ENCODE results near the gene MAGIX. TPM values are rescaled to one million over a fixed set of nuclear protein-coding genes. Genes with fewer than 3 reads are reported as not detected.
"Not testable (repeated sequence)": the region's sequence is repeated elsewhere in the genome, so short reads cannot be mapped to it uniquely, and the experiment has no call there.

Gene MAGIX
- total and polyA plus RNA-seq, 5 donors = 9.0 to 16.6 (median 15.9) TPM

DNA sequence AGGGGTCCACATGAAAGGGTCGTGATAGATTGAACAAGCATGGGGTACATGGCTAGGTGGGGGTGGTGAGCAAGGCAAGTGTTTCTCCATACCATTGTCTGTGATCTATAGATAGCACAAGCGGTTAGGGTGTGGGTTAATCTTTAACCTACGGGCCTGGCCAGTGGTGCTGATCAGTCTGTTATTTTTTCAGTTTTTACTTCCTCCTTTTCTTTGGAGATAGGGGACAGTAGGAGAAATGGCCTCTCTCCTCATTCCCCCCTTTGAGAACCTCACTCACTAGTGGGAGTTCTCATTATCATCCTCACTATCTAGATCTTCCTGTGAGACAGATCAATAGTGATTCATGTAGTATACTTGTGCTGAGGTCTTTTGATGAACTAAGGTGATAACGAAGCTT is 22.8 kb upstream of the MAGIX start:
- intact Hi-C loops (cut with DNase I) = no loop called here
- no peak for ATAC-seq
- 93% methylated on average over 4 of the region's 4 CpGs for WGBS
- Histone ChIP-seq H3K27me3 (ENCODE audit: control insufficient read depth, insufficient read depth) (no peaks in the 10 kb centered on the region), H3K9me3 (ENCODE audit: control insufficient read depth, low read length) (no peaks in the 10 kb centered on the region), H3K4me3 (ENCODE audit: low read length) (no peak overlapping the region), H3K27ac (ENCODE audit: low read length) (no peak overlapping the region), H3K4me1 (ENCODE audit: control insufficient read depth, insufficient read depth, low read length) (no peaks in the 10 kb centered on the region)
- no peak for DNase-seq

DNA sequence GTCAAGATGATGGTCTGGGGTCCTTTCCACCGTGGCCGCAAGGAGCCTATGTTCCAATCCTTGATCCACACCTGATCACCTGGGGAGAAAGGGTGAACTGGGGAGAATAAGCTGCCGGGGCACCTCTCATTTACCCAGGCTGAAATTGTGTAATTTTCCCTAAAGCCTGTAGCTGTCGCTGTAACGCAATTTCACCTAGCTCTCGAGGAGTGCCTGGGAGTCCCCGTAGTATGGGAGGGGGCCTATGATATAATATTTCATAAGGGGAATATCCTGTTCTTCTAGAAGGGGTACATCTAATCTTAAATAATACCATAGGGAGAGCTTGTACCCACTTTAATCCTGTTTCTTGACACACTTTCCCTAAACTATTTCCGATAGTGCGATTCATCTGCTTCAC is 20.3 kb upstream of the MAGIX start:
- intact Hi-C loops (cut with DNase I); H3K4me3 ChIP-seq (ENCODE audit: low read length); H3K27ac ChIP-seq (ENCODE audit: low read length); DNase-seq; ATAC-seq; H3K9me3 ChIP-seq (ENCODE audit: control insufficient read depth, low read length); H3K4me1 ChIP-seq (ENCODE audit: control insufficient read depth, insufficient read depth, low read length); H3K27me3 ChIP-seq (ENCODE audit: control insufficient read depth, insufficient read depth): not testable (repeated sequence)
- WGBS = 32% methylated on average over 9 of the region's 9 CpGs

DNA sequence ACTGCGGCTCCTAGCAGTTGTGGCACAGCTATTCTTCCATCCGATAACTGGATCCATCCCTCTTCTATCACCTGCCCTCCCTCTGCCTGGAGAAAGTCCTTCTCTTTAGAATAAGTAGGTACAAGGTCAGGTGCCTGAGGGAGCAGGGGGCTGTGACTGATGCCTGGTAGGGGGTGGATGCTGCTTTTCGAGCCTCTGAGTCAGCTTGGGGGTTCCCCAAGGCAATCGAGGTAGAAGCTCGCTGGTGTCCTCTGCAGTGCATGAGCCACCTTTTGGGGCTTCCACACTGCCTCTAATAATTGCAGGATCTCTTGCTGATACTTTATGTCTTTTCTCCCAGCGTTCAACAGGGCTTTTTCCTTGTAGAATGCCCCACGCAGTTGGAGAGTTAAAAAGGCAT is 19.4 kb upstream of the MAGIX start:
- H3K4me3 ChIP-seq (ENCODE audit: low read length); H3K4me1 ChIP-seq (ENCODE audit: control insufficient read depth, insufficient read depth, low read length); ATAC-seq; DNase-seq; H3K27me3 ChIP-seq (ENCODE audit: control insufficient read depth, insufficient read depth); intact Hi-C loops (cut with DNase I); H3K9me3 ChIP-seq (ENCODE audit: control insufficient read depth, low read length); H3K27ac ChIP-seq (ENCODE audit: low read length): not testable (repeated sequence)
- 84% methylated on average over 7 of the region's 7 CpGs for WGBS

DNA sequence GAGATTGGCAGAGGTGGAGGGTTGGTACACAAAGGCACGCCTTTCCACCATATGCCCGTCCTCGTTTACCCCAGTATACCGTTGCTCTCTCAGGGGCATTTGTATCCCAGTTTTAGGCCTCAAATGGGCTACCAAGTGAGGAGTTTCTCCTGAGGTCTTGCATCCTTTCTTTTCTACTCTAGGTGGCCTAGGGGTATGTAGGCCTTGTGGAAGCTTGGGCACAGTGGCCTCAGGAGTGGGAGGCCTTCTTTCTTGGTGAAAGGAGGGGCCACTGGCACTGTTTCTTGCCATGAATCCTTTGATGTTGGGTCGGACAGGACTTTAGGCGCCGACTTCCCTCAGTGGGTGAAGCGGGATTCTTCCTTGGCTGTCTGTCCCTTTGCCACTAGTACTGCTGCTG is 15.3 kb upstream of the MAGIX start:
- ATAC-seq = no peak
- Histone ChIP-seq H3K9me3 (ENCODE audit: control insufficient read depth, low read length) (no peaks in the 10 kb centered on the region), H3K27me3 (ENCODE audit: control insufficient read depth, insufficient read depth) (no peaks in the 10 kb centered on the region), H3K4me3 (ENCODE audit: low read length) (no peak overlapping the region), H3K4me1 (ENCODE audit: control insufficient read depth, insufficient read depth, low read length) (no peaks in the 10 kb centered on the region), H3K27ac (ENCODE audit: low read length) (no peak overlapping the region)
- no peak for DNase-seq
- 94% methylated on average over 8 of the region's 8 CpGs for WGBS
- intact Hi-C loops (cut with DNase I) = no loop called here

DNA sequence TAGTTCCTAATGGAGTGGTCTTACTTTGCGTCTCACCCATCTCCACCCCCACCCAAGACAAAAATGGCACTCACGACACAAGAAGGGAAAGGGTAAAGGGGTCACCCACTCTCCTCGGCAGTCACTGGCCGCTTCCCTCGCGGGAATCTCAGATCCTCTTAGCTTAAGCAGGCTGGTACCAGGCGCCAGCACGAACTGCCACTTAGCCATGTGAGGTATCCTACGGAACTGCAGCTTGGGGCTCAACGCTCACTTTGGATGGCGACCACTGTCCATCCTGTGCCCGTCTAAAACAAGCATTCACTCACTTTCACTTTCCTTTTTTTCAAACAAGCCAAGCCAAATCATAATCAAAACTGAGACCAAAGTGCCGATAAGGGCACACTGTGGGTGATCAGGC is 14.6 kb upstream of the MAGIX start:
- H3K27ac ChIP-seq (ENCODE audit: low read length) = no peak overlapping the region
- 91% methylated on average over 13 of the region's 13 CpGs for WGBS
- intact Hi-C loops (cut with DNase I) = no loop called here
- ATAC-seq = no peak
- H3K9me3 ChIP-seq (ENCODE audit: control insufficient read depth, low read length) = no peaks in the 10 kb centered on the region
- H3K27me3 ChIP-seq (ENCODE audit: control insufficient read depth, insufficient read depth) = no peaks in the 10 kb centered on the region
- no peak overlapping the region for H3K4me3 ChIP-seq (ENCODE audit: low read length)
- H3K4me1 ChIP-seq (ENCODE audit: control insufficient read depth, insufficient read depth, low read length) = no peaks in the 10 kb centered on the region
- DNase-seq = no peak

DNA sequence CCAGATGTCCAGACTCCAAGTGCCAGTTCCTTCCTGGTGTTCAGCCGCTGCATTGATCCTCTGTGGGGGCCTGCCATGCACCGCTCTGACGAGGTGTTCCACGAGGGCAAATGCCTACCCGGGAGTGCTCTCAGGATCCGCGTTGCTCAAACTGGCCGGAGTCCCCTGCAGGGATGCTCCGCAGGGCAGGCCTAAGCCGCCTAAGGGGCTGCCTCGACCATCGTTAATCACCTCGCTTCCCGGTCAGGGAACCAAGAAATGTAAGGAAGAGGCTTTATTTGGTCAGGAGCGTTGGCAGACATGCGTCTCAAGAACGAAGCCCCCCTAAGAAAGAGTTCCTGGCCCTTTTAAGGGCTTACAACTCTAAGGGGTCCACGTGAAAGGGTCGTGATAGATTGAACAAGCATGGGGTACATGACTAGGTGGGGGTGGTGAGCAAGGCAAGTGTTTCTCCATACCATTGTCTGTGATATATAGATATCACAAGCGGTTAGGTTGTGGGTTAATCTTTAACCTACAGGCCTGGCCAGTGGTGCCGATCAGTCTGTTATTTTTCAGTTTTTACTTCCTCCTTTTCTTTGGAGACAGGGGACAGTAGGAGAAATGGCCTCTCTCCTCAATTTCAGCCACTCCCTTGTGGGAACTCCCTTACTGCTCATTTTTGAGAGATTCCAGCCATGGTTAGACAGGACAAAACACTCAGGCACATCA is 14.0 kb upstream of the MAGIX start:
- H3K4me1 ChIP-seq (ENCODE audit: control insufficient read depth, insufficient read depth, low read length); ATAC-seq; H3K4me3 ChIP-seq (ENCODE audit: low read length); DNase-seq; H3K27me3 ChIP-seq (ENCODE audit: control insufficient read depth, insufficient read depth); H3K9me3 ChIP-seq (ENCODE audit: control insufficient read depth, low read length); H3K27ac ChIP-seq (ENCODE audit: low read length); intact Hi-C loops (cut with DNase I): not testable (repeated sequence)
- 85% methylated on average over 21 of the region's 21 CpGs for WGBS

GRCh38 chrX:49149291-49149690 is 13.3 kb upstream of the MAGIX start:
- H3K27ac ChIP-seq (ENCODE audit: low read length); ATAC-seq; H3K9me3 ChIP-seq (ENCODE audit: control insufficient read depth, low read length); H3K4me3 ChIP-seq (ENCODE audit: low read length); intact Hi-C loops (cut with DNase I); H3K4me1 ChIP-seq (ENCODE audit: control insufficient read depth, insufficient read depth, low read length); DNase-seq; H3K27me3 ChIP-seq (ENCODE audit: control insufficient read depth, insufficient read depth): not testable (repeated sequence)
- 96% methylated on average over 14 of the region's 14 CpGs for WGBS

DNA sequence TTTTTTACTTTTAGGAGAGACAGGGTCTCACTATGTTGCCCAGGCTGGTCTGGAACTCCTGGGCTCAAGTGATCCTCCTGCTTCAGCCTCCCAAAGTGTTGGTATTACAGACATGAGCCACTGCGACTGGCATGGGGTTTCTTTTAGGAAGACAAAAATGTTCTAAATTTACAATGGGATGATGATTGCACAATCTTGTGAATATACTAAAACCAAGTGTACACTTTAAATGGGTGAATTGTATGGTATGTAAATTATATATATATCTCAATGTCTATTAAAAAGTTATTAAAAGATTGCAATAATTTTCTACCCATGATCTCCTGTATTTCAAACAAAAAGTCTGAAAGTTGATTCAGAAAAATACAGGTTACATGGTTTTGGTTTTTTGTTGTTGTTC is 9.1 kb upstream of the MAGIX start:
- no peak overlapping the region for H3K27ac ChIP-seq (ENCODE audit: low read length)
- WGBS = 85% methylated on average over 1 of the region's 1 CpG
- ATAC-seq = no peak

GRCh38 chrX:49155243-49155899 is 7.2 kb upstream of the MAGIX start:
- intact Hi-C loops (cut with DNase I) = no loop called here
- peak in 1 of 3 donors; percentile 54 for DNase-seq
- 1% methylated on average over 18 of the region's 18 CpGs for WGBS
- Histone ChIP-seq H3K27me3 (ENCODE audit: control insufficient read depth, insufficient read depth) (no peaks in the 10 kb centered on the region), H3K9me3 (ENCODE audit: control insufficient read depth, low read length) (no peaks in the 10 kb centered on the region), H3K4me1 (ENCODE audit: control insufficient read depth, insufficient read depth, low read length) (no peaks in the 10 kb centered on the region), H3K27ac (ENCODE audit: low read length) (peak overlapping the region; percentile 100), H3K4me3 (ENCODE audit: low read length) (peak overlapping the region; percentile 88)
- peak; percentile 32 to 47 for ATAC-seq

More for the DNA sequence above, 9.1 kb upstream of the MAGIX start:
- Histone ChIP-seq H3K27me3 (ENCODE audit: control insufficient read depth, insufficient read depth) (no peaks in the 10 kb centered on the region), H3K9me3 (ENCODE audit: control insufficient read depth, low read length) (no peaks in the 10 kb centered on the region), H3K4me1 (ENCODE audit: control insufficient read depth, insufficient read depth, low read length) (no peaks in the 10 kb centered on the region), H3K4me3 (ENCODE audit: low read length) (no peak overlapping the region)
- DNase-seq = no peak
- intact Hi-C loops (cut with DNase I) = no loop called here

DNA sequence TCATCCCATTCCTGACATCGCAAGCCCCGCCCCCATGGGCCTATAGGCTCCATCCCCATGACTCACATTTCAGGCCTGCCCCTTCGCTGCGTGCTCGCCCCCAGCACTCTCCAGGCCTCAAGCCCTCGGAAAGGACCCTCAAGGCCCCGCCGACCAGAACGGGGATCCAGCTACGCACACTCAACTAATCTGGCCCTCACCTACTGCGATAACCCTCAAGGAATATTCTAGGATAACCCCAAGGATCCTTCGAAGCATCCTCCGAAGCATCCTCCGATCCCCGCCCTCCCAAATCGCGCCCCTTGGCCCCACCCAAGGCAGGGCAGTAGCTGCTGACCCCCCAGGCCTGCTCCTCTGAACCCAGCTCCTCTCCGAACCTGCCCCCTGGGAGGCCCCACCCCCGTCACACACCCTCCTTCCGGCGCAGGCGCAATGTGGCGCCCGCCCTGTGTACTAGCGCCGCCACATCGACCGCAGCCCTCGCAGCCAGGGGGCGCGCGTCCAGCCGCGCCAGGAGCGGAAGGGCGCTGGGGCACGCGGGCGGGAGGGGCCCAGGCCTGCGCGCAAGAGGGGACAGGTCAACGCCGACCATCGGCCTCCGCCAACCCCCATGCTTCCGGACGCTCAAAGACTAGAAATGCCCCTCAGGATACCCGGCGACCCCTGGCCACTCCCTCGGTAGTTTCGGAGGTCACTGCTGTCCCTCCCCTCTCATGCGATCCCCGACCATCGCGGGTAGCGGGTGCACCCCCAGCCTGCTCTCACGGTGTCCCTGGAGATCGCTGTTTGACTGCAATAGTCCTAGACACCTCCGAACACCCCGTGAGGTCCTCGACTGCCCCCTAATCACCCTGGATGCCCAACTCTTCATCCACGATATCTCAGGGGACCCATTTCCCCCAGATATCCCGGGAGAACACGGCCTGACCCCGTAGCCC is 6.4 kb upstream of the MAGIX start:
- Histone ChIP-seq H3K27me3 (ENCODE audit: control insufficient read depth, insufficient read depth) (no peaks in the 10 kb centered on the region), H3K4me3 (ENCODE audit: low read length) (peak overlapping the region; percentile 88), H3K4me1 (ENCODE audit: control insufficient read depth, insufficient read depth, low read length) (no peaks in the 10 kb centered on the region), H3K27ac (ENCODE audit: low read length) (peak overlapping the region; percentile 100), H3K9me3 (ENCODE audit: control insufficient read depth, low read length) (no peaks in the 10 kb centered on the region)
- DNase-seq (peak; percentile 90 to 97 (median 96)), ATAC-seq (peak; percentile 95 to 96)
- 2% methylated on average over 65 of the region's 65 CpGs for WGBS
- intact Hi-C loops (cut with DNase I) = no loop called here

DNA sequence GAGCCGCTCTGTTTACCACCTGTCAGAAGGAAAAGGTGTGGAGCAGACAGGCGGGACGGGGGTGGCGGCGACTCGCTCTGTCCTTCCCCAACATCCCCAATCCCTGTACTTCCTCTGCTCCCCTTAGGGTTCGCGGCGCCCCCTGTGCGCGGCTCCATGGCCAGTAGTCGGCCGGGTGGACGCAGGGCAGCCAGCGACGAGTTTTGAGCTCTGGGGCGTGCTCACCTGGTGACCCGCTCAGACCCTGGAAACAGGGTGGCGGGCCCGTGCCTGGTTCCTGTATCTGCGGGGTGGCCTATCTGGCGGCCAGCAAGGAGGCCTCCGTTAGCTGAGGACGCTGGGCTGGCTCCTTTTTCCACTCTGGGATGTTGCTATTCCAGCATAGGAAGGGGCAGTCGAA is 5.4 kb upstream of the MAGIX start:
- Histone ChIP-seq H3K27me3 (ENCODE audit: control insufficient read depth, insufficient read depth) (no peaks in the 10 kb centered on the region), H3K27ac (ENCODE audit: low read length) (no peak overlapping the region), H3K4me3 (ENCODE audit: low read length) (no peak overlapping the region), H3K4me1 (ENCODE audit: control insufficient read depth, insufficient read depth, low read length) (no peaks in the 10 kb centered on the region), H3K9me3 (ENCODE audit: control insufficient read depth, low read length) (no peaks in the 10 kb centered on the region)
- 71% methylated on average over 24 of the region's 25 CpGs for WGBS
- intact Hi-C loops (cut with DNase I) = no loop called here
- no peak for DNase-seq
- ATAC-seq = no peak
